Measurements from ENCODE around the gene OR2T4.

The OR2T4 gene

GRCh38 chr1:248361121-248361715, at the start of gene OR2T4:
Gene OR2T4 (plus strand): TSS chr1:248361665. CDS start chr1:248361665, 0 bp downstream.
- DNase-seq: no peak

DNA sequence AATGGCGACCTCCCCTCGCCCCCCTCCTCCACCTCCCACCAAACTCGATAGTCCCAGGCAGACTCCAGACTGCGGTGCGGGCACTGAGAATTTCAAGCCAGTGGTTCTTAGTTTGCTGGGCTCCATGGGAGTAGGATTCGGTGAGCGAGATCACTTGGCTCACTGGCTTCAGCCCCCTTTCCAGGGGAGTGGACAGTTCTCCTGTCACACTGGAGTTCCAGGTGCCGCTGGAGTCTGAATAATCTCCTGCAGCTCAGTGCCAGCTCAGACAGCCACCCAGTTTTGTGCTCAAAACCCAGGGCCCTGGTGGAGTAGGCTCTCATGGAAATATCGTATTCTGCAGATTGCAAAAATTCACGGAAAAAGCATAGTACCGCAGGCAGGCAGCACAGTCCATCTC, 44.7 kb upstream of the OR2T4 start:
- no peak for DNase-seq

DNA sequence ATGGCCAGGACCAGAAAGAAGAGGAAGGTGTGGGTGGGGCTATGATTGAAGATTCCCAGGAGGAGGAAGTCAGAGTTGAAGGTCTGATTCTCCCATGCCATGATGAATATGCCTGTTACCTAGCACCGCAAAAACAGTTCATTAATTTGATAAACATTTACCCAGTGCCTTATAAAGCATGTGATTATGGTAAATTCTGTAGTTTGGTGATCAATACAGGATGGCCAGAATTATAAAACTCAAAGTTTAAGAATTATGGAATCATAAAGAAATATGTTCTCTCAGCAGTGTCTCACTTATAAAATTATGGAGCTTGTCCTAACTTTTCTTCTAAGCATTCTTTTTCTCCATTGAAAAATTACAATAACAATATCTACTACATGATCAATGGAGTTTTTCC, 37.0 kb upstream of the OR2T4 start, which contains the start of gene OR2M7:
OR2M7 (minus strand) TSS at position 101 of the 400 bp plus-strand sequence; CDS start at position 101, 0 bp downstream.
- DNase-seq: no peak

- no peak for DNase-seq
Measured at GRCh38 chr1:248343451-248343850, 18.0 kb upstream of the OR2T4 start.

DNA sequence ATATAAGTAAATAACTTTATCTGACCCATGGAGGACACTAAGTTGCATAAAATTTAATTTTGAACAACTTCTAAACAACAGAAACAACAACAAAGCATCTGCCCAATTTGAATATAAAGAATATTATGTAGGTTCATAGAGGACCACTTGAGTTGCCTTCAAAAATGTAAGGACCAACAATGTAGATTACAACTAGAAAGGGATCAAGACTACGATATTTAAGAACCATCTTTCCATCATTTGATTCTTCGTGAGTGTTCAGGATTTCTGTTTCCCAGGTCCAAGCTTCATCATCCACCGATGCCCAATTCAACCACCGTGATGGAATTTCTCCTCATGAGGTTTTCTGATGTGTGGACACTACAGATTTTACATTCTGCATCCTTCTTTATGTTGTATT, 13.0 kb upstream of the OR2T4 start, which contains the start of gene OR14C36:
OR14C36 (plus strand) TSS at position 301 of the 400 bp plus-strand sequence; CDS start at position 301, 0 bp downstream.
- no peak for DNase-seq

- no peak for DNase-seq
Measured at GRCh38 chr1:248359415-248359814, 2.0 kb upstream of the OR2T4 start.

- no peak for DNase-seq
Measured at GRCh38 chr1:248366609-248367008, 5.1 kb downstream of the OR2T4 start.

GRCh38 chr1:248372394-248372793, 10.9 kb downstream of the OR2T4 start:
- DNase-seq: no peak

DNA sequence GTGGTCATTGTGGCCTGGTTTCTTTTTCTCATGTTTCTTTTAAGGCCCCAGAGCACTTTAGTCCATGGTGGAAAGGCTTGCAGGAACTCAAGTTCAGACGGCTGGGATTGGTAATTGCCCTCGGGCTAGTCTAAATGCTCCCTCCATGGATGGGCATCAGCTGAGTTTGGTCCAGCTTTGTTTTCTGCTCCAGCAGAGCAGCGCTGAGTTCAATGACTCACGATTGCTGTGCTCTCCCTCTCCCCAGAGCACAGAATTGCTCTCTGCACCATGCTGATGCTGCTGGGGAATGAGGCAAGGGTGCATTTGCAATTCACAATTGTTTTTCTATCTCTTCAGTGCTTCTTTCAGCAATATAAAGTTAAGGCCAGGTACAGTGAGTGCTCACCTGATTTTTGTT, 12.3 kb downstream of the OR2T4 start:
- no peak for DNase-seq

DNA sequence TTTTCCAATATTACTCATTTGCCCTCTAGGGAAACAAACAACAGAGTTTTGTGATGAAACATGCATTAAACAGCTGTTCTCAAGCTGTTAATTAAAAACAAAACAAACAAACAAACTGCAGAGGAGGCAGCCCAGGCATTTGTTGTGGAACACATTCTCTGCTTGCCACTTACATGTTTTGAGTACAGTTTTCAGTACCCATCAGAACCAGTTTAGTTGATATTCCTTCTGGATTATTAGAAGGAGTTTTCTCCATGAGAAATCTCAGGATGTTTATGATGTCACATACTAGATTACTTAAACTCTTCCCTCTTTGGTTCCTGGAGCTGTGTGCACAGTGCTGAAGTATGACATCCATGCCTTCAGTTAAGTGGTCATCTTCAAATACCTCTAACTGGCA, 14.0 kb downstream of the OR2T4 start, which contains the start of gene OR2T6:
OR2T6 (plus strand) TSS at position 301 of the 400 bp plus-strand sequence. CDS start 11,863 bp downstream, outside the sequence.
- DNase-seq: no peak

GRCh38 chr1:248376916-248377315, 15.5 kb downstream of the OR2T4 start:
- no peak for DNase-seq

GRCh38 chr1:248380854-248381253, 19.4 kb downstream of the OR2T4 start:
- DNase-seq: no peak

DNA sequence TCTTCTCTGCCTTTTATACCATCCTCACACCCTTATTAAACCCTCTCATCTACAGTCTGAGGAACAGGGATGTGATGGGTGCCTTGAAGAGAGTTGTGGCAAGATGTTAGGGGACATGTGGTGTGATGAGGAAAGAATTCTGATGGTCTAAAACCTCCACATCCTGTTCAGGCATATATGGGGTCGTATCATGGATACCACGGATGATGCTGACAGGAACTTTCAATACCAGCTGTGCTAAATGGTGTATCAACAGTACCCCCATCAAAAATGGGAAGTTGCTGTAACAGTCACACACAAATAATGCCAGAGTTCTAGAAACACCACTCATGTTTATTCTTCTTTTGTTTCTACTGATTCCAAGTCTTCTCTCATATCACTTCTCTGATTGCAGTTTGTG, 27.0 kb downstream of the OR2T4 start:
- no peak for DNase-seq

DNA sequence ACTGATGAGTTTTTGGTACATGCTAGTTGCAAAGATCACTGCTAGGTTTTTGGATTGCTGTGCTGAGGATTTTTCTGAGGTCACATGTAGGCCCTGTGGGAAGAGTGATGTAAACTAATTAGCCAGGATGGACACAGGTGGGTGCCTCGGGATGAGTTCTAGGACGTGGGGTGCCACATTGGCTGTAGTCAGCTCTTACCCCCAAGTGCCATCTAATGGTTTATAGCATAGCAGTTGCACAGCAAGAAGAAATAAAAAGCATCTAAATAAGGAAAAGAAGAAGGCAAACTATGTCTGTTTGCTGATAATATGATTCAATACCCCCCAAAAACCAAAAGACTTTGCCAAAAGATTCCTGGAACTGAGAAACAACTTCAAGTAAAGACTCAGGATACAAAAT, 31.6 kb downstream of the OR2T4 start:
- no peak for DNase-seq

DNA sequence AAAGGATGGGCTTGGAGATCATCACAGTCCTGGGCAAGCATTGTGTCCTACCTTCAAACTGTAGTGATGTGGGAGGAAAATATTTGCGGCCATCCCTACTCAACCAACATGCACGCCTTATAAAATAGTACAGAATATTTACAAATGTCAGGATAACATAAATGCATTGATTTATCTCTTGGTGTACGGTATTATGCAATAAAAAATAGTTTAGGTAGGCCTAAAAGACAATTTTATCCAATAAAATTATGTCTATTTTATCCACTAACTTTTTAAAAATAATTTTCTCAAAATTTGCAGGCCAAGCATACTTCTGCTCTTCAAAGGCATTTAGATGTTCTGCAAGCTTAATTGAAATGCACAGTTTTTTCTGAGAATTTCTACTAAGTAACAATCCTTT, 41.3 kb downstream of the OR2T4 start, which contains the start of gene OR2T1:
OR2T1 (plus strand) TSS at position 301 of the 400 bp plus-strand sequence. CDS start 3,100 bp downstream, outside the sequence.
- no peak for DNase-seq

GRCh38 chr1:248404024-248404423, 42.6 kb downstream of the OR2T4 start:
- no peak for DNase-seq

DNA sequence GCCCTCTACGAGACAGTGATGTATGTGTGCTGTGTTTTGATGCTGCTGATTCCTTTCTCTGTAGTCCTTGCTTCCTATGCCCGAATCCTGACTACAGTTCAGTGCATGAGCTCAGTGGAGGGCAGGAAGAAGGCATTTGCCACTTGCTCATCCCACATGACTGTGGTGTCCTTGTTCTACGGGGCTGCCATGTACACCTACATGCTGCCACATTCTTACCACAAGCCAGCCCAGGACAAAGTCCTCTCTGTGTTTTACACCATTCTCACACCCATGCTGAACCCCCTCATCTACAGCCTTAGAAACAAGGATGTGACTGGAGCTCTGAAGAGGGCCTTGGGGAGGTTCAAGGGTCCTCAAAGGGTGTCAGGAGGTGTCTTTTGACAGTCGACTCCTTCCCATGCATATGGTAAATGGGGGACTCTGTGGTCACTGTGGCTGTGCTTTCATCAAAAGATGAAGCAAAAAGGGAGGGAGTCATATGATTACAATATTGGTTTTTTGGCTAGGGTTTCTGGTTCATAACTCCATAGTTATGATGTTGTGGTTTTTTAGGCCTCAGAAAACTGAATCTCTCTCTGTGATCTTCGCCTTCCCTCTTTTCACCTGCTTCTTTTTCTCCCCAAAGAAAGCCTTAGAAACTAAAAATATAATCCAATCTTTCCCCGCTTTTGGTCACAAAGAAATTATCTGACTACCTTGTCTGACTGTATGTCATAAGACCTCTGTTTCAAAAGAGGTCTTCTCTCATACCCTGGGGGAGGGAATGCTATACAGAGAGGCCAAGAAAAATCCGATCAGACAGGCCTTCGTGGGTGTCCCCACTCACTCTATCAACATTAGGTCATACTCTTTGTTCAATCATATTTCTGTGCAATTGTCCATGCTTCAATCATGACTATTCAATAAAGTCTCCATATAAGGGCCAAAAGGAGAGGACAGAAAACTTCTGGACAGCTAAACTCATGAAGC, 45.5 kb downstream of the OR2T4 start:
- DNase-seq: no peak
